ENCODE data around the gene MRNIP. TPM values are rescaled to one million over a fixed set of nuclear protein-coding genes. Genes with fewer than 3 reads are reported as not detected.

Gene MRNIP
- polyA plus RNA-seq, 4 donors, result 11.3 to 39.3 (median 20.7) TPM

- H3K36me3 ChIP-seq (ENCODE audit: control insufficient read depth in 3 of 3, insufficient read depth in 2 of 3, low read depth in 1 of 3, low read length in 3 of 3), result peaks cover 4 to 65% (median 6%) of the 10 kb centered on the region in 3 donors
- 92 to 97% (median 95%) methylated on average over 7 of the region's 7 CpGs for WGBS, 3 donors
- no peak for FAIRE-seq
Observed at GRCh38 chr5:179902763-179903158, 44.1 kb upstream of the MRNIP start.

GRCh38 chr5:179901915-179902762 lies 43.5 kb upstream of the MRNIP start:
- FAIRE-seq (no peak), DNase-seq (no peak)
- Histone ChIP-seq H3K36me3 (ENCODE audit: control insufficient read depth in 3 of 3, insufficient read depth in 2 of 3, low read depth in 1 of 3, low read length in 3 of 3) (peaks cover 4 to 70% (median 9%) of the 10 kb centered on the region in 3 donors), H3K9me3 (ENCODE audit: control insufficient read depth in 2 of 2, insufficient read depth in 1 of 2, low read depth in 1 of 2, low read length in 1 of 2) (no peaks in the 10 kb centered on the region), H3K27me3 (ENCODE audit: control insufficient read depth in 3 of 3, insufficient read depth in 3 of 3, low read length in 3 of 3) (no peaks in the 10 kb centered on the region), H3K4me3 (ENCODE audit: low read depth in 1 of 3, low read length in 3 of 3) (no peak overlapping the region), H3K4me1 (ENCODE audit: control insufficient read depth in 3 of 3, insufficient read depth in 2 of 3, low read depth in 1 of 3, low read length in 2 of 3) (peaks cover 0 to 8% (median 0%) of the 10 kb centered on the region in 3 donors), H3K27ac (ENCODE audit: low read depth in 1 of 3, low read length in 2 of 3) (no peak overlapping the region)
- 85 to 95% (median 93%) methylated on average over 15 of the region's 15 CpGs for WGBS, 3 donors

More at GRCh38 chr5:179902763-179903158, 44.1 kb upstream of the MRNIP start:
- H3K4me3 ChIP-seq (ENCODE audit: low read depth in 1 of 3, low read length in 3 of 3), result no peak overlapping the region
- H3K9me3 ChIP-seq (ENCODE audit: control insufficient read depth in 2 of 2, insufficient read depth in 1 of 2, low read depth in 1 of 2, low read length in 1 of 2), result no peaks in the 10 kb centered on the region
- H3K27ac ChIP-seq (ENCODE audit: low read depth in 1 of 3, low read length in 2 of 3), result no peak overlapping the region
- H3K4me1 ChIP-seq (ENCODE audit: control insufficient read depth in 3 of 3, insufficient read depth in 2 of 3, low read depth in 1 of 3, low read length in 2 of 3), result peaks cover 0 to 8% (median 0%) of the 10 kb centered on the region in 3 donors
- H3K27me3 ChIP-seq (ENCODE audit: control insufficient read depth in 3 of 3, insufficient read depth in 3 of 3, low read length in 3 of 3), result no peaks in the 10 kb centered on the region
- DNase-seq, result no peak

GRCh38 chr5:179901462-179901861 lies 42.8 kb upstream of the MRNIP start:
- no peak for FAIRE-seq
- H3K36me3 ChIP-seq (ENCODE audit: control insufficient read depth in 3 of 3, insufficient read depth in 2 of 3, low read depth in 1 of 3, low read length in 3 of 3), result peaks cover 4 to 71% (median 9%) of the 10 kb centered on the region in 3 donors
- H3K9me3 ChIP-seq (ENCODE audit: control insufficient read depth in 2 of 2, insufficient read depth in 1 of 2, low read depth in 1 of 2, low read length in 1 of 2), result no peaks in the 10 kb centered on the region
- DNase-seq, result no peak
- H3K4me1 ChIP-seq (ENCODE audit: control insufficient read depth in 3 of 3, insufficient read depth in 2 of 3, low read depth in 1 of 3, low read length in 2 of 3), result peaks cover 0 to 5% (median 0%) of the 10 kb centered on the region in 3 donors
- H3K4me3 ChIP-seq (ENCODE audit: low read depth in 1 of 3, low read length in 3 of 3), result no peak overlapping the region
- H3K27me3 ChIP-seq (ENCODE audit: control insufficient read depth in 3 of 3, insufficient read depth in 3 of 3, low read length in 3 of 3), result no peaks in the 10 kb centered on the region
- 93 to 99% (median 97%) methylated on average over 6 of the region's 6 CpGs for WGBS, 3 donors
- no peak overlapping the region for H3K27ac ChIP-seq (ENCODE audit: low read depth in 1 of 3, low read length in 2 of 3)

- peaks cover 4 to 66% (median 9%) of the 10 kb centered on the region in 3 donors for H3K36me3 ChIP-seq (ENCODE audit: control insufficient read depth in 3 of 3, insufficient read depth in 2 of 3, low read depth in 1 of 3, low read length in 3 of 3)
- DNase-seq (no peak), FAIRE-seq (no peak)
- H3K27ac ChIP-seq (ENCODE audit: low read depth in 1 of 3, low read length in 2 of 3), result no peak overlapping the region
- H3K4me3 ChIP-seq (ENCODE audit: low read depth in 1 of 3, low read length in 3 of 3), result no peak overlapping the region
- H3K4me1 ChIP-seq (ENCODE audit: control insufficient read depth in 3 of 3, insufficient read depth in 2 of 3, low read depth in 1 of 3, low read length in 2 of 3), result no peaks in the 10 kb centered on the region
- WGBS, 3 donors, result 89 to 90% (median 90%) methylated on average over 13 of the region's 13 CpGs
- H3K27me3 ChIP-seq (ENCODE audit: control insufficient read depth in 3 of 3, insufficient read depth in 3 of 3, low read length in 3 of 3), result no peaks in the 10 kb centered on the region
- no peaks in the 10 kb centered on the region for H3K9me3 ChIP-seq (ENCODE audit: control insufficient read depth in 2 of 2, insufficient read depth in 1 of 2, low read depth in 1 of 2, low read length in 1 of 2)
Observed at GRCh38 chr5:179900711-179901110, 42.1 kb upstream of the MRNIP start.

GRCh38 chr5:179900206-179900605 lies 41.6 kb upstream of the MRNIP start:
- no peak overlapping the region for H3K4me3 ChIP-seq (ENCODE audit: low read depth in 1 of 3, low read length in 3 of 3)
- H3K9me3 ChIP-seq (ENCODE audit: control insufficient read depth in 2 of 2, insufficient read depth in 1 of 2, low read depth in 1 of 2, low read length in 1 of 2), result no peaks in the 10 kb centered on the region
- H3K4me1 ChIP-seq (ENCODE audit: control insufficient read depth in 3 of 3, insufficient read depth in 2 of 3, low read depth in 1 of 3, low read length in 2 of 3), result no peaks in the 10 kb centered on the region
- DNase-seq (no peak), FAIRE-seq (no peak)
- H3K27me3 ChIP-seq (ENCODE audit: control insufficient read depth in 3 of 3, insufficient read depth in 3 of 3, low read length in 3 of 3), result no peaks in the 10 kb centered on the region
- H3K27ac ChIP-seq (ENCODE audit: low read depth in 1 of 3, low read length in 2 of 3), result no peak overlapping the region
- 84 to 85% (median 84%) methylated on average over 7 to 9 of the region's 9 CpGs for WGBS, 3 donors
- H3K36me3 ChIP-seq (ENCODE audit: control insufficient read depth in 3 of 3, insufficient read depth in 2 of 3, low read depth in 1 of 3, low read length in 3 of 3), result peaks cover 4 to 70% (median 13%) of the 10 kb centered on the region in 3 donors

GRCh38 chr5:179895861-179896260 lies 37.2 kb upstream of the MRNIP start:
- WGBS, 3 donors, result 76 to 92% (median 91%) methylated on average over 6 of the region's 6 CpGs
- no peaks in the 10 kb centered on the region for H3K9me3 ChIP-seq (ENCODE audit: control insufficient read depth in 2 of 2, insufficient read depth in 1 of 2, low read depth in 1 of 2, low read length in 1 of 2)

GRCh38 chr5:179893958-179894895 lies 35.6 kb upstream of the MRNIP start:
- DNase-seq, result peak in 1 of 2 donors; percentile 18
- WGBS, 3 donors, result 92 to 93% (median 93%) methylated on average over 22 to 26 of the region's 26 CpGs
- FAIRE-seq, result no peak

More at GRCh38 chr5:179895861-179896260, 37.2 kb upstream of the MRNIP start:
- Histone ChIP-seq H3K36me3 (ENCODE audit: control insufficient read depth in 3 of 3, insufficient read depth in 2 of 3, low read depth in 1 of 3, low read length in 3 of 3) (peaks cover 23 to 79% (median 28%) of the 10 kb centered on the region in 3 donors), H3K27ac (ENCODE audit: low read depth in 1 of 3, low read length in 2 of 3) (no peak overlapping the region), H3K27me3 (ENCODE audit: control insufficient read depth in 3 of 3, insufficient read depth in 3 of 3, low read length in 3 of 3) (no peaks in the 10 kb centered on the region), H3K4me1 (ENCODE audit: control insufficient read depth in 3 of 3, insufficient read depth in 2 of 3, low read depth in 1 of 3, low read length in 2 of 3) (no peaks in the 10 kb centered on the region), H3K4me3 (ENCODE audit: low read depth in 1 of 3, low read length in 3 of 3) (no peak overlapping the region)
- no peak for FAIRE-seq
- no peak for DNase-seq

More at GRCh38 chr5:179893958-179894895, 35.6 kb upstream of the MRNIP start:
- H3K36me3 ChIP-seq (ENCODE audit: control insufficient read depth in 3 of 3, insufficient read depth in 2 of 3, low read depth in 1 of 3, low read length in 3 of 3), result peaks cover 30 to 82% (median 36%) of the 10 kb centered on the region in 3 donors
- H3K27ac ChIP-seq (ENCODE audit: low read depth in 1 of 3, low read length in 2 of 3), result no peak overlapping the region
- no peaks in the 10 kb centered on the region for H3K4me1 ChIP-seq (ENCODE audit: control insufficient read depth in 3 of 3, insufficient read depth in 2 of 3, low read depth in 1 of 3, low read length in 2 of 3)
- no peak overlapping the region for H3K4me3 ChIP-seq (ENCODE audit: low read depth in 1 of 3, low read length in 3 of 3)
- no peaks in the 10 kb centered on the region for H3K27me3 ChIP-seq (ENCODE audit: control insufficient read depth in 3 of 3, insufficient read depth in 3 of 3, low read length in 3 of 3)
- no peaks in the 10 kb centered on the region for H3K9me3 ChIP-seq (ENCODE audit: control insufficient read depth in 2 of 2, insufficient read depth in 1 of 2, low read depth in 1 of 2, low read length in 1 of 2)

All from small intestine (tissue), 7 donors.